SH-SY5Y (cell line): Measurements from ENCODE around the gene QRFP.

ENCODE experiments used
- GATA2 ChIP-seq: IDR thresholded peaks from 2 replicates; pipeline ENCODE4 v1.6.1; 2011; ENCODE audit warnings: mild to moderate bottlenecking, low read depth, low read length
- GATA3 ChIP-seq: IDR thresholded peaks from 2 replicates; pipeline ENCODE4 v1.6.1; 2011; ENCODE audit warnings: low read depth, mild to moderate bottlenecking, low read length, moderate library complexity

DNA sequence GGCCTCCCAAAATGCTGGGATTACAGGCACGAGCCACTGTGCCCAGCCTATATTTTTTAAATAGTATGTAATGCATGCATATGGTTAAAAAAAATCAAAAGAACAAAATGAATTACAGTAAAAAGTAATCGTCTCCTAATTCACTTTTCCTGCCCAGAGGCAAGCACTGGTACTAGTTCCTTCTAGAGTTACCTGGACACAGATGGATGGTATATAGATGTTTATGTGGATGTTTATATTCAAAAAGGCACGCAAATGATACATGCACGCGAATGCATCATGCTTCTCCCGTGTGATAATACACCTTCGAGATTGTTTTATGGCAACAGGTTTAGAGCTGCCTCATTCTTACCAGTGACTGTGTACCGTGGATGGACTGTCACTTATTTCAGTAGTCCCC, 40.1 kb downstream of the QRFP start:
- no peak for TF ChIP-seq GATA2
- no peak for TF ChIP-seq GATA3
